Measurements from ENCODE around the gene FAM181A. TPM values are rescaled to one million over a fixed set of nuclear protein-coding genes. Genes with fewer than 3 reads are reported as not detected.
A peak's percentile ranks its signal among the peaks of the same experiment; 100 is the strongest.

The FAM181A gene
- total RNA-seq, 1 donor from 2014 or later = 14.7 TPM

DNA sequence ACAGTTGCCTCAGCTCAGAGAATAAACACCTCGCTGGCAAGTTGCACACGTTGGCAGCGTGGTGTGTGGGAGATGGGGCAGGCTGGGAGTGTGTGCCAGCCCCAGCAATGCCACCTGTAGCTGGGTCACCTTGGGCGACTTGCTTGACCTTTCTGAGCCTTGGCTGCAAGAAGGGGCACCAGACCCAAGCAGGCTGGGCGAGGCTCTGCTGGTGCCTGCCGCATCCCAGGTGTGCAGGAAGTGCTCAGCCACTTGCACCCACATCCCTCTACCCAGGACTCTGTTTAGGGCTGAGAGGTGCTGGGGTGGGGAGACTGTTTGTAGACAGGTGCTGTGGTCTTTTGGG, 629 bp downstream of the FAM181A start:
- Mint-ChIP-seq H3K9me3 (no peaks in the 10 kb centered on the region), H3K4me1 (peaks cover 47% of the 10 kb centered on the region), H3K27me3 (ENCODE audit: low read depth) (peaks cover 5% of the 10 kb centered on the region), H3K4me3 (peak overlapping the region; percentile 31), H3K36me3 (ENCODE audit: low read depth) (no peaks in the 10 kb centered on the region), H3K27ac (ENCODE audit: unreplicated experiment) (no peak overlapping the region)
- TF ChIP-seq, protein P1, sequence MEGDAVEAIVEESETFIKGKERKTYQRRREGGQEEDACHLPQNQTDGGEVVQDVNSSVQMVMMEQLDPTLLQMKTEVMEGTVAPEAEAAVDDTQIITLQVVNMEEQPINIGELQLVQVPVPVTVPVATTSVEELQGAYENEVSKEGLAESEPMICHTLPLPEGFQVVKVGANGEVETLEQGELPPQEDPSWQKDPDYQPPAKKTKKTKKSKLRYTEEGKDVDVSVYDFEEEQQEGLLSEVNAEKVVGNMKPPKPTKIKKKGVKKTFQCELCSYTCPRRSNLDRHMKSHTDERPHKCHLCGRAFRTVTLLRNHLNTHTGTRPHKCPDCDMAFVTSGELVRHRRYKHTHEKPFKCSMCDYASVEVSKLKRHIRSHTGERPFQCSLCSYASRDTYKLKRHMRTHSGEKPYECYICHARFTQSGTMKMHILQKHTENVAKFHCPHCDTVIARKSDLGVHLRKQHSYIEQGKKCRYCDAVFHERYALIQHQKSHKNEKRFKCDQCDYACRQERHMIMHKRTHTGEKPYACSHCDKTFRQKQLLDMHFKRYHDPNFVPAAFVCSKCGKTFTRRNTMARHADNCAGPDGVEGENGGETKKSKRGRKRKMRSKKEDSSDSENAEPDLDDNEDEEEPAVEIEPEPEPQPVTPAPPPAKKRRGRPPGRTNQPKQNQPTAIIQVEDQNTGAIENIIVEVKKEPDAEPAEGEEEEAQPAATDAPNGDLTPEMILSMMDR (conservative IDR thresholded peaks at IDR 0.05) = no peak
- DNase-seq (ENCODE audit: low read depth, low spot score) = no peak

DNA sequence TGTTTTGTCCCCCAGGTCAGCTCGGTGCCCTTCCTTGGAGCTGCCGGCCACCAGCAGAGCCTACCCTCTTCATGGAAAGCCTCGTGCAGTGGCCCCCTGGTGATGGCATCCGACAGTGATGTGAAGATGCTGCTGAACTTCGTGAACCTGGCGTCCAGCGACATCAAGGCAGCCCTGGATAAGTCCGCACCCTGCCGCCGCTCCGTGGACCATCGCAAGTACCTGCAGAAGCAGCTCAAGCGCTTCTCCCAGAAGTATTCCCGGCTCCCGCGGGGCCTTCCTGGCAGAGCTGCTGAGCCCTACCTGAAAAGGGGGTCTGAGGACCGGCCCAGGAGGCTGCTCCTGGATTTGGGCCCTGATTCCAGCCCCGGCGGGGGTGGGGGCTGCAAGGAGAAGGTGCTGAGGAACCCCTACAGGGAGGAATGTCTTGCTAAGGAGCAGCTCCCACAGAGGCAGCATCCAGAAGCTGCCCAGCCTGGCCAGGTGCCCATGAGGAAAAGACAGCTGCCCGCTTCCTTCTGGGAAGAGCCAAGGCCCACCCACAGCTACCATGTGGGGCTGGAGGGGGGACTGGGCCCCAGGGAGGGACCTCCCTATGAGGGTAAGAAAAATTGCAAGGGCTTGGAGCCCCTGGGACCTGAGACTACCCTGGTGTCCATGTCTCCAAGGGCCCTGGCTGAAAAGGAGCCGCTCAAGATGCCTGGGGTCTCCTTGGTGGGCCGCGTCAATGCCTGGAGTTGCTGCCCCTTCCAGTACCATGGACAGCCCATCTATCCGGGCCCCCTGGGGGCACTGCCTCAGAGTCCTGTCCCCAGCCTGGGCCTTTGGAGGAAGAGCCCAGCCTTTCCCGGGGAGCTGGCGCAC, 1.3 kb downstream of the FAM181A start:
- Mint-ChIP-seq H3K27ac (ENCODE audit: unreplicated experiment) (peak overlapping the region; percentile 67), H3K27me3 (ENCODE audit: low read depth) (peaks cover 5% of the 10 kb centered on the region), H3K9me3 (no peaks in the 10 kb centered on the region), H3K4me1 (peaks cover 45% of the 10 kb centered on the region), H3K4me3 (no peak overlapping the region), H3K36me3 (ENCODE audit: low read depth) (no peaks in the 10 kb centered on the region)
- TF ChIP-seq, protein P1 (conservative IDR thresholded peaks at IDR 0.05) = no peak
- DNase-seq (ENCODE audit: low read depth, low spot score) = no peak

DNA sequence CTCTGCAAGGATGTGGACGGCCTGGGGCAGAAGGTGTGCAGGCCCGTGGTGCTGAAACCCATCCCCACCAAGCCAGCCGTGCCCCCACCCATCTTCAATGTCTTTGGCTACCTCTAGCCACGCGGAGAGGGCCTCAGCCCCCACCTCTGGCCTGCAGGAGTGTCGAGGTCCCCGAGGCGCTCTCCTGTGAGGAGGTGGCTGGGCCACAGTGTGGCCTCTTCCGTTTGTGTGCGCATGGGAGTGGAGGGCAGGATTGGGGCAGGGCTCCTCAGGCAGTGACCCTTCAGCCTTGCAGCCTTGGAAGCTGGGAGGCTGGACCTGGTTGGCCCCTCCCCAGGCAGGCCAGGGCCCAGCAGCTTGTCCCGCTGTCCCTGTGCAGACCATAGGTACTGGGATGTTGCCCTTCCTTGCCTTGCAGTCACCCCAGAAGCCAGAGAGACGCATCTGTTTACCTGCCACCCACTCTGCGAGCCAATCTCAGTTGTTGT, 1.9 kb downstream of the FAM181A start:
- Mint-ChIP-seq H3K4me1 (peaks cover 38% of the 10 kb centered on the region), H3K36me3 (ENCODE audit: low read depth) (no peaks in the 10 kb centered on the region), H3K27ac (ENCODE audit: unreplicated experiment) (no peak overlapping the region), H3K4me3 (peak overlapping the region; percentile 56), H3K9me3 (no peaks in the 10 kb centered on the region), H3K27me3 (ENCODE audit: low read depth) (peaks cover 3% of the 10 kb centered on the region)
- TF ChIP-seq, protein P1 (conservative IDR thresholded peaks at IDR 0.05) = no peak
- no peak for DNase-seq (ENCODE audit: low read depth, low spot score)

DNA sequence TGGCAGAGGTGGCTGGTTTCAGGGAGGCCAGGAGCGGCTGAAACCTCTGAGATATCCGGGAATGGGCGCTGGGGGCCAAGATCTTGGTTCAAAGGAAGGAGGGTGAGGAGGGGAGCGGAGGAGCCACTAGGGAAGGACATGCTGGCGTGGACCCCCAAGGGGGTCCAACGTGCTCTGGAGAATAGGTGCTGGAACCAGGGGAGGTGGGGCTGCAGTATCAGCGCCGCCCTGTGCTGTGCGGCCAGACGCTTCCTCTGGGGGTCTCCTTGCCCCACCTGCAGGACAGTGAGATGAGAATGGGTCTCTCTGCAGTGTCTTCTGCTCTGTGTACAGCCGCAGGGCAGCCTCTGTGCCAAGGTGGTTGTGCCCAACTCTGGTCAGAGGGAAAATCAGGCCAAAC, 2.5 kb downstream of the FAM181A start:
- Mint-ChIP-seq H3K36me3 (ENCODE audit: low read depth) (no peaks in the 10 kb centered on the region), H3K27me3 (ENCODE audit: low read depth) (peaks cover 3% of the 10 kb centered on the region), H3K4me1 (peaks cover 32% of the 10 kb centered on the region), H3K27ac (ENCODE audit: unreplicated experiment) (peak overlapping the region; percentile 81), H3K4me3 (peak overlapping the region; percentile 56), H3K9me3 (no peaks in the 10 kb centered on the region)
- TF ChIP-seq, protein P1 (conservative IDR thresholded peaks at IDR 0.05) = no peak
- no peak for DNase-seq (ENCODE audit: low read depth, low spot score)

DNA sequence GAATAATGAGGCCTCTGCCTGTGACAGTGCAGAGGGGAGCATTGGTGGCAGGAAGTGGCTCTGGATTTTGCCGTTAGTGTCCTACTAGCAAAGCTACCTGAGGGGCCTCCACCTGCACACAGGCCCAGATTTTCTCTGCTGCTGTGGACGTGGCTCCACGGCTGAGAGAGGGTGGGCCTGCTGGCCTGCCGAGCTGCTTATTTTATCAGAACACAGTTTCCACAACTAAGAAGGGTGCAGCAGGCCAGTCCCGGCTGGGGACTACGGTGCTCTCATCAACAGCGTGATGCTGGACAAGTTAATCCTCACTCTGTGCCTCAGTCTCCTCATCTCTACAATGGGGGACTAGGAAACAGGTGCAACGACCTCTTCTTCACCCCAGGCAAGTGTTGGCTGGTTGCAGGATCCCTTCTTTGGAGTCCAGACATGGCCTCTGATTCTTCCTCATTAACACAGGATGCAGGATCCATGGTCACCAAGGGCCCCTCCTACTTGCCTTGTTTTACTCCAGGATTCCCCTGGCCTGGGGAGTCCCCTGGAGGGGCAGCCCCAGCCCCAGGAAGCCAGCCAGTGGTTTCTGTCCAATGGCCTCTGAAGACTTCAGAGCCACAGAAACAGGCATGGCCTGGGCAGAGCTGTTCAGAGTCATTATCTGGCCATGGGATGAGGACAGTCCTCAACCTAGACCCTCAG, 3.3 kb downstream of the FAM181A start:
- Mint-ChIP-seq H3K27me3 (ENCODE audit: low read depth) (peaks cover 5% of the 10 kb centered on the region), H3K9me3 (no peaks in the 10 kb centered on the region), H3K4me1 (peaks cover 26% of the 10 kb centered on the region), H3K36me3 (ENCODE audit: low read depth) (no peaks in the 10 kb centered on the region), H3K27ac (ENCODE audit: unreplicated experiment) (peak overlapping the region; percentile 91), H3K4me3 (peak overlapping the region; percentile 34)
- no peak for DNase-seq (ENCODE audit: low read depth, low spot score)
- TF ChIP-seq, protein P1 (conservative IDR thresholded peaks at IDR 0.05) = no peak
